Upper lobe of right lung (tissue), 1 donor: ENCODE measurements around the gene TNFRSF14. TPM values are rescaled to one million over a fixed set of nuclear protein-coding genes. Genes with fewer than 3 reads are reported as not detected.

Experiments used
- ATAC-seq: fragments of 200-7000 bp; cut with Tn5 transposase; one replicate; pipeline ENCODE4 v1.9.1; 2020; ENCODE audit warnings: mild to moderate bottlenecking, moderate library complexity
- DNase-seq: peaks from one replicate; pipeline ENCODE4 v3.0.0-alpha.2; 2020
- H3K27ac ChIP-seq: fragments of 200-600 bp; one replicate; pipeline ENCODE4 v1.8.0; 2022
- H3K27me3 ChIP-seq: fragments of 200-600 bp; one replicate; pipeline ENCODE4 v1.8.0; 2022; ENCODE audit warnings: mild to moderate bottlenecking
- H3K36me3 ChIP-seq: fragments of 200-600 bp; one replicate; pipeline ENCODE4 v1.8.0; 2022
- H3K4me1 ChIP-seq: fragments of 200-600 bp; one replicate; pipeline ENCODE4 v1.8.0; 2022
- H3K4me3 ChIP-seq: fragments of 200-600 bp; one replicate; pipeline ENCODE4 v1.8.0; 2022; ENCODE audit warnings: mild to moderate bottlenecking
- H3K9me3 ChIP-seq: fragments of 200-600 bp; one replicate; pipeline ENCODE4 v1.8.0; 2022
- CTCF ChIP-seq: fragments of 200-600 bp; IDR thresholded peaks from one replicate; pipeline ENCODE4 v1.8.0; 2022; ENCODE audit warnings: antibody characterized with exemption
- intact Hi-C: fragments of 100-400 bp; cut with DNase I; formaldehyde crosslinking; loops from one replicate; pipeline ENCODE4 v1.11.0; 2022
- total RNA-seq: library from RNA; stranded (reverse); fragmentation: NEBNext Ultra II Directional; extraction: Animal tissue kit (Norgen Biotek cat#: 25700); gene quantifications from one replicate; pipeline ENCODE4 v1.2.1, GENCODE V29; 2021
- donor health status: DM: no; HTN: yes; CAD: no; lungs with severe emphysema.

The TNFRSF14 gene
- total RNA-seq, 1 donor from 2014 or later = 133 TPM

GRCh38 chr1:2519029-2519685 lies 37.0 kb upstream of the TNFRSF14 start:
- intact Hi-C loops = no loop called here
- no peaks in the 10 kb centered on the region for H3K9me3 ChIP-seq
- TF ChIP-seq CTCF = no peak
- peaks cover 11% of the 10 kb centered on the region for H3K4me1 ChIP-seq
- peaks cover 70% of the 10 kb centered on the region for H3K36me3 ChIP-seq
- no peak overlapping the region for H3K4me3 ChIP-seq
- DNase-seq (no peak), ATAC-seq (no peak)
- no peaks in the 10 kb centered on the region for H3K27me3 ChIP-seq
- no peak overlapping the region for H3K27ac ChIP-seq

GRCh38 chr1:2519729-2520128 lies 36.4 kb upstream of the TNFRSF14 start:
- Histone ChIP-seq H3K4me1 (peaks cover 16% of the 10 kb centered on the region), H3K27me3 (no peaks in the 10 kb centered on the region), H3K9me3 (no peaks in the 10 kb centered on the region), H3K27ac (no peak overlapping the region), H3K36me3 (peaks cover 66% of the 10 kb centered on the region), H3K4me3 (no peak overlapping the region)
- no peak for ATAC-seq
- intact Hi-C loops = no loop called here
- DNase-seq = no peak
- TF ChIP-seq CTCF = no peak

- intact Hi-C loops = no loop called here
- DNase-seq = no peak
- Histone ChIP-seq H3K9me3 (no peaks in the 10 kb centered on the region), H3K36me3 (peaks cover 61% of the 10 kb centered on the region), H3K27ac (no peak overlapping the region), H3K27me3 (no peaks in the 10 kb centered on the region), H3K4me3 (no peak overlapping the region), H3K4me1 (peaks cover 21% of the 10 kb centered on the region)
- no peak for ATAC-seq
- TF ChIP-seq CTCF = no peak
Observed at GRCh38 chr1:2520206-2520605, 36.0 kb upstream of the TNFRSF14 start.

- DNase-seq (no peak), ATAC-seq (no peak)
- Histone ChIP-seq H3K4me1 (peaks cover 27% of the 10 kb centered on the region), H3K4me3 (no peak overlapping the region), H3K27me3 (no peaks in the 10 kb centered on the region), H3K27ac (no peak overlapping the region), H3K9me3 (no peaks in the 10 kb centered on the region), H3K36me3 (peaks cover 56% of the 10 kb centered on the region)
- TF ChIP-seq CTCF = no peak
- intact Hi-C loops = no loop called here
Observed at GRCh38 chr1:2520806-2521205, 35.4 kb upstream of the TNFRSF14 start.

- no peak for TF ChIP-seq CTCF
- Histone ChIP-seq H3K9me3 (no peaks in the 10 kb centered on the region), H3K36me3 (peaks cover 43% of the 10 kb centered on the region), H3K27ac (no peak overlapping the region), H3K27me3 (no peaks in the 10 kb centered on the region), H3K4me3 (no peak overlapping the region), H3K4me1 (peaks cover 35% of the 10 kb centered on the region)
- ATAC-seq = no peak
- intact Hi-C loops = no loop called here
- no peak for DNase-seq
Observed at GRCh38 chr1:2522230-2522629, 33.9 kb upstream of the TNFRSF14 start.
